PC-3 (cell line): ENCODE measurements around the gene MPND.

ENCODE experiments used
- EZH2 ChIP-seq: fragments of 300-600 bp; sonication (generic); IDR thresholded peaks from one replicate; pipeline ENCODE4 v1.6.1; 2017; ENCODE audit warnings: antibody characterized with exemption, mild to moderate bottlenecking, low read length; ENCODE audit not compliant: unreplicated experiment
- EZH2phosphoT487 ChIP-seq: fragments of 300-600 bp; sonication (generic); IDR thresholded peaks from 2 replicates; pipeline ENCODE4 v1.6.1; 2018; ENCODE audit warnings: mild to moderate bottlenecking, antibody characterized with exemption, low read length, borderline replicate concordance
- TF ChIP-seq, protein P1 (sequence below): fragments of 300-600 bp; sonication (generic); conservative IDR thresholded peaks from 2 replicates; pipeline ENCODE4 v1.5.1; 2017; ENCODE audit warnings: antibody characterized with exemption, low read depth, mild to moderate bottlenecking, low read length

- TF ChIP-seq, protein P1, sequence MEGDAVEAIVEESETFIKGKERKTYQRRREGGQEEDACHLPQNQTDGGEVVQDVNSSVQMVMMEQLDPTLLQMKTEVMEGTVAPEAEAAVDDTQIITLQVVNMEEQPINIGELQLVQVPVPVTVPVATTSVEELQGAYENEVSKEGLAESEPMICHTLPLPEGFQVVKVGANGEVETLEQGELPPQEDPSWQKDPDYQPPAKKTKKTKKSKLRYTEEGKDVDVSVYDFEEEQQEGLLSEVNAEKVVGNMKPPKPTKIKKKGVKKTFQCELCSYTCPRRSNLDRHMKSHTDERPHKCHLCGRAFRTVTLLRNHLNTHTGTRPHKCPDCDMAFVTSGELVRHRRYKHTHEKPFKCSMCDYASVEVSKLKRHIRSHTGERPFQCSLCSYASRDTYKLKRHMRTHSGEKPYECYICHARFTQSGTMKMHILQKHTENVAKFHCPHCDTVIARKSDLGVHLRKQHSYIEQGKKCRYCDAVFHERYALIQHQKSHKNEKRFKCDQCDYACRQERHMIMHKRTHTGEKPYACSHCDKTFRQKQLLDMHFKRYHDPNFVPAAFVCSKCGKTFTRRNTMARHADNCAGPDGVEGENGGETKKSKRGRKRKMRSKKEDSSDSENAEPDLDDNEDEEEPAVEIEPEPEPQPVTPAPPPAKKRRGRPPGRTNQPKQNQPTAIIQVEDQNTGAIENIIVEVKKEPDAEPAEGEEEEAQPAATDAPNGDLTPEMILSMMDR: no peak
- TF ChIP-seq EZH2 (no peak), EZH2phosphoT487 (no peak)
Measured at GRCh38 chr19:4409123-4409933, 66.0 kb downstream of the MPND start.
